Stimulated activated CD4-positive, alpha-beta T cell treated with anti-CD3 and anti-CD28 coated beads, TNF-alpha, amount 100 ng/mL, for 4 hours (primary cell): ENCODE data around the gene PLXND1.

Experiments used
- DNase-seq, 3 experiments: peaks; one replicate each; pipeline ENCODE4 v3.0.0-alpha.2; 2020; ENCODE audit warnings: low read depth in 3 of 3

The PLXND1 gene

GRCh38 chr3:129563850-129564535 is 42.5 kb downstream of the PLXND1 start:
- DNase-seq, result no peak

- no peak for DNase-seq
These were observed 43.1 kb downstream of the PLXND1 start for GRCh38 chr3:129563332-129563731.

GRCh38 chr3:129562803-129563202 is 43.7 kb downstream of the PLXND1 start:
- DNase-seq, result no peak

- DNase-seq, result no peak
These were observed 44.7 kb downstream of the PLXND1 start for GRCh38 chr3:129561619-129562248.

GRCh38 chr3:129560911-129561594 is 45.4 kb downstream of the PLXND1 start:
- DNase-seq, result no peak

GRCh38 chr3:129560269-129560787 is 46.1 kb downstream of the PLXND1 start:
- no peak for DNase-seq

- DNase-seq, result no peak
These were observed 46.9 kb downstream of the PLXND1 start for GRCh38 chr3:129559565-129560079.

GRCh38 chr3:129558772-129559564 is 47.5 kb downstream of the PLXND1 start:
- DNase-seq, result no peak

GRCh38 chr3:129558081-129558771 is 48.2 kb downstream of the PLXND1 start:
- DNase-seq, result no peak

- DNase-seq, result no peak
These were observed 49.0 kb downstream of the PLXND1 start for GRCh38 chr3:129557548-129557894.

- no peak for DNase-seq
These were observed 49.5 kb downstream of the PLXND1 start for GRCh38 chr3:129556890-129557547.

- DNase-seq, result no peak
These were observed 50.1 kb downstream of the PLXND1 start for GRCh38 chr3:129556358-129556695.

- no peak for DNase-seq
These were observed 50.7 kb downstream of the PLXND1 start for GRCh38 chr3:129555616-129556357.

- no peak for DNase-seq
These were observed 51.3 kb downstream of the PLXND1 start for GRCh38 chr3:129555153-129555550.

- DNase-seq, result no peak
These were observed 51.9 kb downstream of the PLXND1 start for GRCh38 chr3:129554356-129555152.

- no peak for DNase-seq
These were observed 52.8 kb downstream of the PLXND1 start for GRCh38 chr3:129553719-129554118.

- no peak for DNase-seq
These were observed 53.3 kb downstream of the PLXND1 start for GRCh38 chr3:129553171-129553570.

- DNase-seq, result no peak
These were observed 54.0 kb downstream of the PLXND1 start for GRCh38 chr3:129552287-129553050.
